K562 (cell line): ENCODE data around the gene COPS8. TPM values are rescaled to one million over a fixed set of nuclear protein-coding genes. Genes with fewer than 3 reads are reported as not detected.

ENCODE experiments used
- ATAC-seq: fragments of 200-7000 bp; cut with Tn5 transposase; 3 replicates; pipeline ENCODE4 v1.9.1; 2020; ENCODE audit warnings: moderate library complexity
- BruUV-seq: library from RNA; stranded (reverse); fragments of 400-500 nt; replicated peaks from 2 replicates; lab custom pipeline; 2021; lab: Mats Ljungman, UMichigan
- CTCF ChIA-PET: fragments of 300-600 bp; formaldehyde crosslinking; extraction: SDS; loops from one replicate; lab custom pipeline; 2021; ENCODE audit warnings: low intra/inter-chr PET ratio; lab: Yijun Ruan, JAX
- POLR2A ChIA-PET: fragments of 300-600, 350-650 bp; sonication (Branson Sonifier 250); formaldehyde crosslinking; extraction: SDS; loops from one replicate; lab custom pipeline; 2021; ENCODE audit warnings: antibody characterized with exemption, inconsistent platforms; lab: Yijun Ruan, JAX
- DNase-seq, 4 experiments: peaks; one replicate each; pipeline versions ENCODE4 v3.0.0 to v3.0.0-alpha.2; 2011 to 2018; ENCODE audit warnings: low spot score in 3 of 4, mixed read lengths in 3 of 4; ENCODE audit errors: extremely low read depth in 1 of 4
- FAIRE-seq: peaks from 2 replicates; lab custom pipeline; 2011; peaks lifted over from hg19 to GRCh38; lab: Jason Lieb, UNC
- H2AFZ ChIP-seq: 2 replicates; pipeline ENCODE4 v1.6.0; 2011; ENCODE audit warnings: low read depth, low read length, control low read depth, inconsistent platforms
- H3K27ac ChIP-seq: fragments of 200-600 bp; 3 replicates; pipeline ENCODE4 v1.8.0; 2011; ENCODE audit warnings: low read depth, mild to moderate bottlenecking, control low read depth, inconsistent platforms, low read length, moderate library complexity, mixed read lengths; ENCODE audit errors: extremely low read depth
- H3K27me3 ChIP-seq, 2 experiments: fragments of 300-600 bp in 1 of 2; 2 replicates in 1 of 2; 3 replicates in 1 of 2; pipeline versions ENCODE4 v1.6.0 to v1.8.0; 2011; ENCODE audit warnings: inconsistent platforms in 2 of 2, low read length in 2 of 2, mild to moderate bottlenecking in 1 of 2, mixed read lengths in 1 of 2, moderate library complexity in 1 of 2; ENCODE audit not compliant: control insufficient read depth in 2 of 2, insufficient read depth in 2 of 2
- H3K36me3 ChIP-seq: fragments of 300-600 bp; 3 replicates; pipeline ENCODE4 v1.8.0; 2011; ENCODE audit warnings: mild to moderate bottlenecking, low read length, inconsistent platforms; ENCODE audit not compliant: control insufficient read depth, insufficient read depth
- H3K4me1 ChIP-seq, 2 experiments: fragments of 200-600 bp in 1 of 2; replicated peaks in 1 of 2; 2 replicates in 1 of 2; 3 replicates in 1 of 2; pipeline versions ENCODE4 v1.5.1 to v1.8.0; 2011; ENCODE audit warnings: inconsistent platforms in 2 of 2, low read length in 2 of 2, mild to moderate bottlenecking in 1 of 2, mixed read lengths in 1 of 2, moderate library complexity in 1 of 2; ENCODE audit not compliant: control insufficient read depth in 2 of 2, insufficient read depth in 2 of 2
- H3K4me2 ChIP-seq: 2 replicates; pipeline ENCODE4 v1.6.1; 2011; ENCODE audit warnings: low read length, control low read depth, inconsistent platforms, mixed read lengths; ENCODE audit not compliant: insufficient read depth
- H3K4me3 ChIP-seq: fragments of 200-600 bp; sonication (generic), shearing (Covaris generic); 2 replicates; pipeline ENCODE4 v1.5.1; 2016; ENCODE audit warnings: control low read depth, inconsistent platforms
- H3K79me2 ChIP-seq: fragments of 200-600 bp; 3 replicates; pipeline ENCODE4 v1.8.0; 2011; ENCODE audit warnings: low read length, inconsistent platforms; ENCODE audit not compliant: control insufficient read depth, insufficient read depth
- H3K9ac ChIP-seq, 2 experiments: 2 replicates each; pipeline versions ENCODE4 v1.6.0 to v1.6.1; 2011; ENCODE audit warnings: low read depth in 2 of 2, low read length in 2 of 2, control low read depth in 1 of 2, inconsistent platforms in 1 of 2, mild to moderate bottlenecking in 1 of 2, mixed read lengths in 1 of 2; ENCODE audit not compliant: insufficient read depth in 1 of 2
- H3K9me1 ChIP-seq: one replicate; pipeline ENCODE4 v1.6.0; 2011; ENCODE audit warnings: inconsistent platforms, mild to moderate bottlenecking, low read length, moderate library complexity; ENCODE audit not compliant: control insufficient read depth, insufficient read depth
- H3K9me3 ChIP-seq: replicated peaks from 2 replicates; pipeline ENCODE4 v1.5.1; 2011; ENCODE audit warnings: low read depth, low read length, inconsistent platforms; ENCODE audit not compliant: control insufficient read depth, insufficient read depth
- H4K20me1 ChIP-seq: replicated peaks from 2 replicates; pipeline ENCODE4 v1.6.1; 2011; ENCODE audit warnings: low read length, inconsistent platforms, mixed read lengths; ENCODE audit not compliant: control insufficient read depth, insufficient read depth
- CGGBP1 ChIP-seq: fragments of 250-450 bp; sonication (Bioruptor Pico); IDR thresholded peaks from 2 replicates; pipeline ENCODE4 v1.9.0; 2021; ENCODE audit warnings: mild to moderate bottlenecking
- EP400 ChIP-seq: fragments of 450-650 bp; IDR thresholded peaks from 2 replicates; pipeline ENCODE4 v1.6.1; 2017; ENCODE audit warnings: antibody characterized with exemption, mild to moderate bottlenecking, moderate library complexity
- HCFC1 ChIP-seq: IDR thresholded peaks from 2 replicates; pipeline ENCODE4 v1.6.1; 2012; ENCODE audit warnings: low read depth, low read length, improper control_type of control experiment
- HDAC2 ChIP-seq: fragments of 450-650 bp; IDR thresholded peaks from 2 replicates; pipeline ENCODE4 v1.6.1; 2016; ENCODE audit warnings: mild to moderate bottlenecking
- NCOR1 ChIP-seq: fragments of 450-650 bp; IDR thresholded peaks from 2 replicates; pipeline ENCODE4 v1.6.1; 2016; ENCODE audit warnings: mild to moderate bottlenecking, moderate library complexity
- PCBP2 ChIP-seq: fragments of 200-400 bp; formaldehyde crosslinking; IDR thresholded peaks from 2 replicates; pipeline ENCODE4 v1.6.1; 2018; ENCODE audit warnings: low read length, low read depth, mild to moderate bottlenecking, moderate library complexity; ENCODE audit not compliant: poor library complexity, severe bottlenecking
- POLR2G ChIP-seq: fragments of 200-400 bp; formaldehyde crosslinking; IDR thresholded peaks from 2 replicates; pipeline ENCODE4 v1.6.1; 2017; ENCODE audit warnings: low read depth, mild to moderate bottlenecking, antibody characterized with exemption, low read length, moderate library complexity
- PURB ChIP-seq: sonication (generic); formaldehyde crosslinking; IDR thresholded peaks from 2 replicates; pipeline ENCODE4 v1.9.0; 2021; ENCODE audit warnings: low read depth, mild to moderate bottlenecking, missing genetic modification reagents
- RBM25 ChIP-seq: fragments of 200-400 bp; formaldehyde crosslinking; IDR thresholded peaks from 2 replicates; pipeline ENCODE4 v1.6.1; 2018; ENCODE audit warnings: low read length, low read depth, moderate library complexity; ENCODE audit not compliant: severe bottlenecking
- SMARCA5 ChIP-seq: fragments of 450-650 bp; IDR thresholded peaks from 2 replicates; pipeline ENCODE4 v1.6.1; 2016
- SNIP1 ChIP-seq: fragments of 450-650 bp; IDR thresholded peaks from 2 replicates; pipeline ENCODE4 v1.7.1; 2017; ENCODE audit warnings: low read depth, mild to moderate bottlenecking
- SRSF3 ChIP-seq: fragments of 200-400 bp; formaldehyde crosslinking; IDR thresholded peaks from 2 replicates; pipeline ENCODE4 v1.6.1; 2016; ENCODE audit warnings: mild to moderate bottlenecking, low read length, moderate library complexity; ENCODE audit not compliant: insufficient read depth
- TEAD1 ChIP-seq, 2 experiments: fragments of 450-650 bp in 1 of 2; sonication (generic) in 1 of 2; formaldehyde crosslinking; IDR thresholded peaks; 2 replicates each; pipeline versions ENCODE4 v1.4.0 to v1.8.0; 2020 to 2022; ENCODE audit warnings: mild to moderate bottlenecking in 2 of 2, missing genetic modification reagents in 1 of 2
- ZC3H8 ChIP-seq: fragments of 450-650 bp; IDR thresholded peaks from 2 replicates; pipeline ENCODE4 v1.6.1; 2017
- ZFP36 ChIP-seq: fragments of 150-350 bp; IDR thresholded peaks from 2 replicates; pipeline ENCODE4 v1.6.1; 2018; ENCODE audit warnings: low read length, low read depth; ENCODE audit not compliant: partially characterized antibody
- ZNF431 ChIP-seq: sonication (generic); formaldehyde crosslinking; IDR thresholded peaks from 2 replicates; pipeline ENCODE4 v1.8.0; 2022; ENCODE audit warnings: mild to moderate bottlenecking, missing genetic modification reagents
- WGBS: fragments of 100-300 bp; shearing (Covaris generic); methylation state at CpG from one replicate; pipeline ENCODE4 v1.1.6; 2016; ENCODE audit warnings: low coverage, mixed read lengths; ENCODE audit not compliant: insufficient coverage; ENCODE audit errors: missing lambda C conversion rate; 5-methylcytosine and 5-hydroxymethylcytosine counted together
- in situ Hi-C: fragments of 300-500 bp; cut with MboI; formaldehyde crosslinking; loops from 4 replicates; pipeline ENCODE4 v1.15.0; 2018; ENCODE audit warnings: inconsistent platforms, mixed read lengths
- intact Hi-C: fragments of 100-400 bp; cut with micrococcal nuclease; formaldehyde crosslinking; loops from 2 replicates; pipeline ENCODE4 v1.14.2; 2022
- polyA plus RNA-seq, 8 experiments: library from polyadenylated mRNA; depleted of rRNA in 4 of 8; stranded (reverse) in 5 of 8; unstranded in 3 of 8; fragments of >200 nt; fragmentation: Nextera tagmentation in 2 of 8; fragmentation: Illumina TruSeq in 1 of 8; extraction: Ambion mirVana in 2 of 8; extraction: Trizol in 1 of 8; gene quantifications; 2 replicates each; pipeline versions ENCODE4 v1.2.1 to v1.2.3, GENCODE V29; 2011 to 2014; ENCODE audit warnings: inconsistent platforms in 1 of 8, missing spikeins in 1 of 8
- total RNA-seq, 7 experiments: library from RNA; depleted of rRNA in 6 of 7; stranded (reverse); fragments of >200 nt in 6 of 7; fragmentation: Illumina TruSeq in 2 of 7; extraction: Trizol in 2 of 7; gene quantifications; 2 replicates each; pipeline versions ENCODE4 v1.2.1 to v1.2.3, GENCODE V29; 2011 to 2021; ENCODE audit warnings: low replicate concordance in 1 of 7
- TF ChIP-seq, protein P1 (sequence below): fragments of 250-450 bp; sonication (Bioruptor Pico); IDR thresholded peaks from 2 replicates; pipeline ENCODE4 v1.8.0; 2021; ENCODE audit warnings: moderate library complexity, mild to moderate bottlenecking, inconsistent platforms

Gene COPS8
- total and polyA plus RNA-seq, 9 of the 15 experiments (the other 6 are each of a cell fraction or from before 2014, with no cell fraction given) = 28.2 to 97.3 (median 58.9) TPM

- Histone ChIP-seq H3K4me2 (no peak overlapping the region), H3K36me3 (no peaks in the 10 kb centered on the region; the same call in 2 of the 3 replicates), H3K27ac (no peak overlapping the region), H3K9me1 (no peaks in the 10 kb centered on the region), H4K20me1 (no peaks in the 10 kb centered on the region), H2AFZ (no peak overlapping the region), H3K4me1 (no peaks in the 10 kb centered on the region), H3K9ac (no peak overlapping the region), H3K27me3 (no peaks in the 10 kb centered on the region; a peak in 2 of 5 replicates), H3K9me3 (no peaks in the 10 kb centered on the region; the same call in 1 of the 2 replicates), H3K4me3 (no peak overlapping the region), H3K79me2 (no peaks in the 10 kb centered on the region)
- in situ Hi-C loops = loop anchor here (10.0 kb wide), 1 partner anchor 438 kb away; the partner anchor contains the start of gene PRLH
- intact Hi-C loops = no loop called here
- ATAC-seq (no peak), FAIRE-seq (no peak), DNase-seq (no peak)
- no TSS peak for BruUV-seq
- TF ChIP-seq ZC3H8 (no peak), PCBP2 (no peak), SRSF3 (no peak), CGGBP1 (CRISPR knock-in tag) (no peak), EP400 (no peak), NCOR1 (no peak), PURB (no peak), SMARCA5 (no peak), HDAC2 (no peak), ZFP36 (no peak), TEAD1 (CRISPR knock-in tag; IDR thresholded peaks at IDR 0.05) (no peak), POLR2G (no peak), HCFC1 (no peak), ZNF431 (CRISPR knock-in tag) (no peak), RBM25 (no peak), SNIP1 (no peak)
- TF ChIP-seq, protein P1, sequence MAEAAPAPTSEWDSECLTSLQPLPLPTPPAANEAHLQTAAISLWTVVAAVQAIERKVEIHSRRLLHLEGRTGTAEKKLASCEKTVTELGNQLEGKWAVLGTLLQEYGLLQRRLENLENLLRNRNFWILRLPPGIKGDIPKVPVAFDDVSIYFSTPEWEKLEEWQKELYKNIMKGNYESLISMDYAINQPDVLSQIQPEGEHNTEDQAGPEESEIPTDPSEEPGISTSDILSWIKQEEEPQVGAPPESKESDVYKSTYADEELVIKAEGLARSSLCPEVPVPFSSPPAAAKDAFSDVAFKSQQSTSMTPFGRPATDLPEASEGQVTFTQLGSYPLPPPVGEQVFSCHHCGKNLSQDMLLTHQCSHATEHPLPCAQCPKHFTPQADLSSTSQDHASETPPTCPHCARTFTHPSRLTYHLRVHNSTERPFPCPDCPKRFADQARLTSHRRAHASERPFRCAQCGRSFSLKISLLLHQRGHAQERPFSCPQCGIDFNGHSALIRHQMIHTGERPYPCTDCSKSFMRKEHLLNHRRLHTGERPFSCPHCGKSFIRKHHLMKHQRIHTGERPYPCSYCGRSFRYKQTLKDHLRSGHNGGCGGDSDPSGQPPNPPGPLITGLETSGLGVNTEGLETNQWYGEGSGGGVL = no peak
- ChIA-PET CTCF (no interaction called here), POLR2A (no interaction called here)
- 1% methylated on average over 13 of the region's 13 CpGs for WGBS
Measured at GRCh38 chr2:237126519-237127174, 41.0 kb downstream of the COPS8 start.
